ENCODE data around the gene NACA2. TPM values are rescaled to one million over a fixed set of nuclear protein-coding genes. Genes with fewer than 3 reads are reported as not detected.
A peak's percentile ranks its signal among the peaks of the same experiment; 100 is the strongest.

Gene NACA2
- total RNA-seq, 1 experiment from 2014 or later: not detected

DNA sequence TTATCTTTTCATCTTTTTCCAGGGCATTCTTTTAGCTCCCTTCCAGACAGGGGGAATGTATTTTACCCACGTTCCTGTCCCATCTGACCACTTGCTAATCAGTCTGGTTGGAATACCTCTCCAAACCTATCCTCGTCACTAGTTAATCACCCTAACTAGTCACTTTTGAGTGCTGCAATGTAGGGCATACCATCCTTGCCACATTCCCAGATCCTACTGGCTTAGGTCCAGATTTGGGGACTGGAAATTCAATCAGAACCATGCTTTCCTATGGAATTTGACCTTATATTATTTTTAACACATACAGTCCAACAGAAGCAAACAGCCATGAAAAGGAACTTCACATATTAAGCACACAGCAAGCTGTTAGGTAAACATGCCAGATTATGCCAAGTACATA is 29.7 kb downstream of the NACA2 start:
- no peak overlapping the region for H3K9ac ChIP-seq (ENCODE audit: low read length)
- CTCF ChIA-PET: interaction anchor here (1.2 kb wide), 1 partner anchor 548 kb away, joined by 3 read pairs; no protein-coding TSS in a partner anchor
- H3K9me3 ChIP-seq (ENCODE audit: control insufficient read depth in 1 of 2, insufficient read depth in 1 of 2, low read depth in 1 of 2, low read length in 2 of 2): no peaks in the 10 kb centered on the region
- H3K9me2 ChIP-seq (ENCODE audit: insufficient read depth): no peaks in the 10 kb centered on the region
- ATAC-seq (no peak), DNase-seq (ENCODE audit: low read depth, low spot score) (no peak)
- H3K79me2 ChIP-seq (ENCODE audit: insufficient read depth, low read length): no peaks in the 10 kb centered on the region
- RAD21 ChIA-PET (ENCODE audit: low non-redundant PET in 1 of 2, low total read pairs in 2 of 2, uncharacterized antibody in 2 of 2, unreplicated experiment in 2 of 2): no interaction called here
- peaks cover 20 to 24% of the 10 kb centered on the region in 2 experiments for H3K4me1 ChIP-seq (ENCODE audit: control insufficient read depth in 1 of 2, insufficient read depth in 2 of 2, low read length in 2 of 2)
- H3K36me3 ChIP-seq (ENCODE audit: control insufficient read depth in 1 of 2, insufficient read depth in 2 of 2, low read length in 2 of 2): no peaks in the 10 kb centered on the region
- TF ChIP-seq, protein P1, sequence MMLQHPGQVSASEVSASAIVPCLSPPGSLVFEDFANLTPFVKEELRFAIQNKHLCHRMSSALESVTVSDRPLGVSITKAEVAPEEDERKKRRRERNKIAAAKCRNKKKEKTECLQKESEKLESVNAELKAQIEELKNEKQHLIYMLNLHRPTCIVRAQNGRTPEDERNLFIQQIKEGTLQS (IDR thresholded peaks at IDR 0.05): no peak
- TF ChIP-seq ZNF274 (IDR thresholded peaks at IDR 0.05; ENCODE audit: low read depth, low read length) (no peak), FOSL1 (IDR thresholded peaks at IDR 0.05; ENCODE audit: low read depth) (no peak), YY1 (IDR thresholded peaks at IDR 0.05; ENCODE audit: extremely low read depth, insufficient replicate concordance, low read depth, low read length) (no peak), EZH2phosphoT487 (IDR thresholded peaks at IDR 0.05; ENCODE audit: borderline replicate concordance) (no peak), TCF7L2 (IDR thresholded peaks at IDR 0.05; ENCODE audit: borderline replicate concordance, extremely low read depth, insufficient read depth, insufficient read length) (no peak), POLR2AphosphoS5 (IDR thresholded peaks at IDR 0.05; ENCODE audit: low read depth, low read length) (no peak)
- TF ChIP-seq, protein P2, sequence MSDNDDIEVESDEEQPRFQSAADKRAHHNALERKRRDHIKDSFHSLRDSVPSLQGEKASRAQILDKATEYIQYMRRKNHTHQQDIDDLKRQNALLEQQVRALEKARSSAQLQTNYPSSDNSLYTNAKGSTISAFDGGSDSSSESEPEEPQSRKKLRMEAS (IDR thresholded peaks at IDR 0.05): no peak
- TF ChIP-seq, protein P3, sequence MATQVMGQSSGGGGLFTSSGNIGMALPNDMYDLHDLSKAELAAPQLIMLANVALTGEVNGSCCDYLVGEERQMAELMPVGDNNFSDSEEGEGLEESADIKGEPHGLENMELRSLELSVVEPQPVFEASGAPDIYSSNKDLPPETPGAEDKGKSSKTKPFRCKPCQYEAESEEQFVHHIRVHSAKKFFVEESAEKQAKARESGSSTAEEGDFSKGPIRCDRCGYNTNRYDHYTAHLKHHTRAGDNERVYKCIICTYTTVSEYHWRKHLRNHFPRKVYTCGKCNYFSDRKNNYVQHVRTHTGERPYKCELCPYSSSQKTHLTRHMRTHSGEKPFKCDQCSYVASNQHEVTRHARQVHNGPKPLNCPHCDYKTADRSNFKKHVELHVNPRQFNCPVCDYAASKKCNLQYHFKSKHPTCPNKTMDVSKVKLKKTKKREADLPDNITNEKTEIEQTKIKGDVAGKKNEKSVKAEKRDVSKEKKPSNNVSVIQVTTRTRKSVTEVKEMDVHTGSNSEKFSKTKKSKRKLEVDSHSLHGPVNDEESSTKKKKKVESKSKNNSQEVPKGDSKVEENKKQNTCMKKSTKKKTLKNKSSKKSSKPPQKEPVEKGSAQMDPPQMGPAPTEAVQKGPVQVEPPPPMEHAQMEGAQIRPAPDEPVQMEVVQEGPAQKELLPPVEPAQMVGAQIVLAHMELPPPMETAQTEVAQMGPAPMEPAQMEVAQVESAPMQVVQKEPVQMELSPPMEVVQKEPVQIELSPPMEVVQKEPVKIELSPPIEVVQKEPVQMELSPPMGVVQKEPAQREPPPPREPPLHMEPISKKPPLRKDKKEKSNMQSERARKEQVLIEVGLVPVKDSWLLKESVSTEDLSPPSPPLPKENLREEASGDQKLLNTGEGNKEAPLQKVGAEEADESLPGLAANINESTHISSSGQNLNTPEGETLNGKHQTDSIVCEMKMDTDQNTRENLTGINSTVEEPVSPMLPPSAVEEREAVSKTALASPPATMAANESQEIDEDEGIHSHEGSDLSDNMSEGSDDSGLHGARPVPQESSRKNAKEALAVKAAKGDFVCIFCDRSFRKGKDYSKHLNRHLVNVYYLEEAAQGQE (IDR thresholded peaks at IDR 0.05; ENCODE audit: low read depth): no peak
- intact Hi-C loops (cut with micrococcal nuclease): loop anchor here (10.0 kb wide), 1 partner anchor 543 kb away; no protein-coding TSS in a partner anchor
- H3K4me3 ChIP-seq (replicated peaks in 1 of 2; ENCODE audit: low read depth in 1 of 2, low read length in 2 of 2): no peak overlapping the region
- H2AFZ ChIP-seq (ENCODE audit: low read depth, low read length, poor library complexity, severe bottlenecking): no peak overlapping the region
- POLR2A ChIA-PET: interaction anchor here (1.1 kb wide), 1 partner anchor 13 kb away, joined by 3 read pairs; no protein-coding TSS in a partner anchor
- no peaks in the 10 kb centered on the region for H4K20me1 ChIP-seq (ENCODE audit: insufficient read depth)
- H3K4me2 ChIP-seq (ENCODE audit: low read length): no peak overlapping the region
- no peaks in the 10 kb centered on the region for H3K27me3 ChIP-seq (ENCODE audit: insufficient read depth, low read length)
- no TSS peak for BruUV-seq (replicated peaks)
- H3K27ac ChIP-seq (ENCODE audit: low read depth, low read length): peak overlapping the region; percentile 17; the same call in 1 of the 2 replicates
